SK-N-SH treated with all-trans-retinoic acid at 6 μM for 48 hours (cell line): ENCODE data around the gene ARHGEF11.

Source experiments
- ATAC-seq: fragments of 200-7000 bp; cut with Tn5 transposase; 3 replicates; pipeline ENCODE4 v1.9.1; 2020; ENCODE audit warnings: mild to moderate bottlenecking, moderate library complexity
- CREB5 ChIP-seq: fragments of 250-450 bp; sonication (Bioruptor Pico); IDR thresholded peaks from 2 replicates; pipeline ENCODE4 v1.5.1; 2020; ENCODE audit warnings: low read depth, mild to moderate bottlenecking, moderate library complexity
- CSDC2 ChIP-seq: fragments of 250-450 bp; sonication (Bioruptor Pico); IDR thresholded peaks from 2 replicates; pipeline ENCODE4 v1.5.0; 2020; ENCODE audit warnings: mild to moderate bottlenecking, moderate library complexity
- CSRNP3 ChIP-seq: fragments of 250-450 bp; sonication (Bioruptor Pico); IDR thresholded peaks from 2 replicates; pipeline ENCODE4 v1.5.1; 2021; ENCODE audit warnings: mild to moderate bottlenecking, moderate library complexity
- ESRRG ChIP-seq: fragments of 250-450 bp; sonication (Bioruptor Pico); IDR thresholded peaks from 2 replicates; pipeline ENCODE4 v1.6.1; 2021; ENCODE audit warnings: mild to moderate bottlenecking
- GLIS3 ChIP-seq: fragments of 250-450 bp; sonication (Bioruptor Pico); IDR thresholded peaks from 2 replicates; pipeline ENCODE4 v1.5.0; 2020; ENCODE audit warnings: mild to moderate bottlenecking, moderate library complexity
- OSR1 ChIP-seq: fragments of 250-450 bp; sonication (Bioruptor Pico); IDR thresholded peaks from 2 replicates; pipeline ENCODE4 v1.8.0; 2022; ENCODE audit warnings: moderate library complexity, mild to moderate bottlenecking, inconsistent platforms
- PPARA ChIP-seq: fragments of 250-450 bp; sonication (Bioruptor Pico); IDR thresholded peaks from 2 replicates; pipeline ENCODE4 v1.5.0; 2020; ENCODE audit warnings: mild to moderate bottlenecking, borderline replicate concordance
- TCF4 ChIP-seq: fragments of 250-450 bp; sonication (Bioruptor Pico); IDR thresholded peaks from 2 replicates; pipeline ENCODE4 v1.8.0; 2021; ENCODE audit warnings: mild to moderate bottlenecking, moderate library complexity, borderline replicate concordance
- ZFP3 ChIP-seq: fragments of 250-450 bp; sonication (Bioruptor Pico); IDR thresholded peaks from 2 replicates; pipeline ENCODE4 v1.5.0; 2020; ENCODE audit warnings: mild to moderate bottlenecking, moderate library complexity
- ZNF70 ChIP-seq: fragments of 450-650 bp; formaldehyde crosslinking; IDR thresholded peaks from 2 replicates; pipeline ENCODE4 v1.5.0; 2020; ENCODE audit warnings: mild to moderate bottlenecking, moderate library complexity
- ZNF8 ChIP-seq: fragments of 450-650 bp; formaldehyde crosslinking; IDR thresholded peaks from 2 replicates; pipeline ENCODE4 v1.5.0; 2020; ENCODE audit warnings: mild to moderate bottlenecking, moderate library complexity
- TF ChIP-seq, protein P1 (sequence below): fragments of 250-450 bp; sonication (Bioruptor Pico); IDR thresholded peaks from 2 replicates; pipeline ENCODE4 v1.8.0; 2020; ENCODE audit warnings: mild to moderate bottlenecking, moderate library complexity, borderline replicate concordance
- TF ChIP-seq, protein P2 (sequence below): fragments of 250-450 bp; sonication (Bioruptor Pico); IDR thresholded peaks from 2 replicates; pipeline ENCODE4 v1.5.0; 2020; ENCODE audit warnings: mild to moderate bottlenecking, moderate library complexity
- TF ChIP-seq, protein P3 (sequence below): fragments of 250-450 bp; sonication (Bioruptor Pico); IDR thresholded peaks from 2 replicates; pipeline ENCODE4 v1.8.0; 2021; ENCODE audit warnings: low read depth, mild to moderate bottlenecking, moderate library complexity, borderline replicate concordance

Gene ARHGEF11

GRCh38 chr1:156942576-156942975 is 103.0 kb downstream of the ARHGEF11 start:
- ATAC-seq: no peak
- TF ChIP-seq, protein P1, sequence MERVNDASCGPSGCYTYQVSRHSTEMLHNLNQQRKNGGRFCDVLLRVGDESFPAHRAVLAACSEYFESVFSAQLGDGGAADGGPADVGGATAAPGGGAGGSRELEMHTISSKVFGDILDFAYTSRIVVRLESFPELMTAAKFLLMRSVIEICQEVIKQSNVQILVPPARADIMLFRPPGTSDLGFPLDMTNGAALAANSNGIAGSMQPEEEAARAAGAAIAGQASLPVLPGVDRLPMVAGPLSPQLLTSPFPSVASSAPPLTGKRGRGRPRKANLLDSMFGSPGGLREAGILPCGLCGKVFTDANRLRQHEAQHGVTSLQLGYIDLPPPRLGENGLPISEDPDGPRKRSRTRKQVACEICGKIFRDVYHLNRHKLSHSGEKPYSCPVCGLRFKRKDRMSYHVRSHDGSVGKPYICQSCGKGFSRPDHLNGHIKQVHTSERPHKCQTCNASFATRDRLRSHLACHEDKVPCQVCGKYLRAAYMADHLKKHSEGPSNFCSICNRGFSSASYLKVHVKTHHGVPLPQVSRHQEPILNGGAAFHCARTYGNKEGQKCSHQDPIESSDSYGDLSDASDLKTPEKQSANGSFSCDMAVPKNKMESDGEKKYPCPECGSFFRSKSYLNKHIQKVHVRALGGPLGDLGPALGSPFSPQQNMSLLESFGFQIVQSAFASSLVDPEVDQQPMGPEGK (CRISPR knock-in tag): no peak
- no peak for TF ChIP-seq CREB5 (CRISPR knock-in tag)
- TF ChIP-seq ZFP3 (CRISPR knock-in tag): no peak
- TF ChIP-seq ESRRG: no peak
- TF ChIP-seq GLIS3 (CRISPR knock-in tag): no peak
- TF ChIP-seq, protein P2, sequence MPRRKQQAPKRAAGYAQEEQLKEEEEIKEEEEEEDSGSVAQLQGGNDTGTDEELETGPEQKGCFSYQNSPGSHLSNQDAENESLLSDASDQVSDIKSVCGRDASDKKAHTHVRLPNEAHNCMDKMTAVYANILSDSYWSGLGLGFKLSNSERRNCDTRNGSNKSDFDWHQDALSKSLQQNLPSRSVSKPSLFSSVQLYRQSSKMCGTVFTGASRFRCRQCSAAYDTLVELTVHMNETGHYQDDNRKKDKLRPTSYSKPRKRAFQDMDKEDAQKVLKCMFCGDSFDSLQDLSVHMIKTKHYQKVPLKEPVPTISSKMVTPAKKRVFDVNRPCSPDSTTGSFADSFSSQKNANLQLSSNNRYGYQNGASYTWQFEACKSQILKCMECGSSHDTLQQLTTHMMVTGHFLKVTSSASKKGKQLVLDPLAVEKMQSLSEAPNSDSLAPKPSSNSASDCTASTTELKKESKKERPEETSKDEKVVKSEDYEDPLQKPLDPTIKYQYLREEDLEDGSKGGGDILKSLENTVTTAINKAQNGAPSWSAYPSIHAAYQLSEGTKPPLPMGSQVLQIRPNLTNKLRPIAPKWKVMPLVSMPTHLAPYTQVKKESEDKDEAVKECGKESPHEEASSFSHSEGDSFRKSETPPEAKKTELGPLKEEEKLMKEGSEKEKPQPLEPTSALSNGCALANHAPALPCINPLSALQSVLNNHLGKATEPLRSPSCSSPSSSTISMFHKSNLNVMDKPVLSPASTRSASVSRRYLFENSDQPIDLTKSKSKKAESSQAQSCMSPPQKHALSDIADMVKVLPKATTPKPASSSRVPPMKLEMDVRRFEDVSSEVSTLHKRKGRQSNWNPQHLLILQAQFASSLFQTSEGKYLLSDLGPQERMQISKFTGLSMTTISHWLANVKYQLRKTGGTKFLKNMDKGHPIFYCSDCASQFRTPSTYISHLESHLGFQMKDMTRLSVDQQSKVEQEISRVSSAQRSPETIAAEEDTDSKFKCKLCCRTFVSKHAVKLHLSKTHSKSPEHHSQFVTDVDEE (CRISPR knock-in tag): no peak
- no peak for TF ChIP-seq ZNF8 (CRISPR knock-in tag)
- TF ChIP-seq OSR1: no peak
- no peak for TF ChIP-seq ZNF70 (CRISPR knock-in tag)

DNA sequence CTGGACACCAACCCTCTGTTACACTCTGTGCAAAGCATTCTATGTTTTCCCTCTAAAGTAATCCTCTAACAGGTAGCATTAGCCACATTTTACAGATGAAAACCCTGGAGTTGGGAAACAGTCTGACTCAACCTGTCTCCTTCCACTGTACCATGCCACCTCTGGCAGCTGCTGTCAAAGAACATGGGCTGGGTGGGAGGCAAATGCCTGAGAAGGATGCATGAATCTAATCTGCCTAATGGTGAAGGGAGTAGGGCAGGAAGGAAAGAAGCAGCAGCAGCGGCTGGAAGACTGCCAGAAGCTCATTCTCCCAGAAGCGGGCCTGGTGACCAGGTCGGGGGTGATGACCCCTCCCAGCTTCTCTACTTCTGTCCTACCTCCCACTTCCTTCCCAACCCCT is 103.4 kb downstream of the ARHGEF11 start:
- no peak for TF ChIP-seq CSDC2 (CRISPR knock-in tag)
- TF ChIP-seq CREB5 (CRISPR knock-in tag): no peak
- no peak for ATAC-seq

DNA sequence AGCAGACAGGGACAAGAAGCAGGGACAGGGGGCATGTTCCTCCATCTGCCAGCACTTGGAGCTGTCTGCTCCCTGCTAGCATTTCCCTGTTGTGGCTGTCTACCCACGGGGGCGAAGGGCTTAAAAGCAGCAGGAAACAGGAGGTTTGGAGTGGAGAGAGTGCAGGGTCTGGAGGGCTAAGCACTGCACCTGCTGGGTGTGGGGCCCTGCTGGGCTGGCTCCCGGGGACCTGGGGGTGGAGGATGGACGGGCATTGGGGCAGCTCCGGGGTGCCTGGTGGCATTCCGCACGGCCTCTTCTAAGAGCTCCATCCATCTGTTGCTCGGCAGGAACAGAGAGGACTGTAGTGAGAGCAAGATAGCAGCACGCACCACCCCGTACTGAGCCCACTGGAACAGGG is 103.9 kb downstream of the ARHGEF11 start:
- no peak for ATAC-seq
- TF ChIP-seq OSR1: no peak
- no peak for TF ChIP-seq GLIS3 (CRISPR knock-in tag)
- TF ChIP-seq CSRNP3 (CRISPR knock-in tag): no peak

- TF ChIP-seq OSR1: no peak
- TF ChIP-seq, protein P3, sequence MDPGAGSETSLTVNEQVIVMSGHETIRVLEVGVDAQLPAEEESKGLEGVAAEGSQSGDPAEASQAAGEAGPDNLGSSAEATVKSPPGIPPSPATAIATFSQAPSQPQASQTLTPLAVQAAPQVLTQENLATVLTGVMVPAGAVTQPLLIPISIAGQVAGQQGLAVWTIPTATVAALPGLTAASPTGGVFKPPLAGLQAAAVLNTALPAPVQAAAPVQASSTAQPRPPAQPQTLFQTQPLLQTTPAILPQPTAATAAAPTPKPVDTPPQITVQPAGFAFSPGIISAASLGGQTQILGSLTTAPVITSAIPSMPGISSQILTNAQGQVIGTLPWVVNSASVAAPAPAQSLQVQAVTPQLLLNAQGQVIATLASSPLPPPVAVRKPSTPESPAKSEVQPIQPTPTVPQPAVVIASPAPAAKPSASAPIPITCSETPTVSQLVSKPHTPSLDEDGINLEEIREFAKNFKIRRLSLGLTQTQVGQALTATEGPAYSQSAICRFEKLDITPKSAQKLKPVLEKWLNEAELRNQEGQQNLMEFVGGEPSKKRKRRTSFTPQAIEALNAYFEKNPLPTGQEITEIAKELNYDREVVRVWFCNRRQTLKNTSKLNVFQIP (CRISPR knock-in tag): no peak
- TF ChIP-seq PPARA (CRISPR knock-in tag): no peak
- TF ChIP-seq ZNF8 (CRISPR knock-in tag): no peak
- TF ChIP-seq TCF4 (CRISPR knock-in tag): no peak
- TF ChIP-seq, protein P2 (CRISPR knock-in tag): no peak
- ATAC-seq: no peak
Measured at GRCh38 chr1:156939786-156940334, 105.7 kb downstream of the ARHGEF11 start.
